Fibroblast of peridontal ligament (primary cell): ENCODE data around the gene PTCD1.
"Not testable (repeated sequence)": the region's sequence is repeated elsewhere in the genome, so short reads cannot be mapped to it uniquely, and the experiment has no call there.

Experiments
- DNase-seq: peaks from one replicate; pipeline ENCODE4 v3.0.0-alpha.2; 2010; ENCODE audit errors: extremely low read depth

PTCD1 gene

DNA sequence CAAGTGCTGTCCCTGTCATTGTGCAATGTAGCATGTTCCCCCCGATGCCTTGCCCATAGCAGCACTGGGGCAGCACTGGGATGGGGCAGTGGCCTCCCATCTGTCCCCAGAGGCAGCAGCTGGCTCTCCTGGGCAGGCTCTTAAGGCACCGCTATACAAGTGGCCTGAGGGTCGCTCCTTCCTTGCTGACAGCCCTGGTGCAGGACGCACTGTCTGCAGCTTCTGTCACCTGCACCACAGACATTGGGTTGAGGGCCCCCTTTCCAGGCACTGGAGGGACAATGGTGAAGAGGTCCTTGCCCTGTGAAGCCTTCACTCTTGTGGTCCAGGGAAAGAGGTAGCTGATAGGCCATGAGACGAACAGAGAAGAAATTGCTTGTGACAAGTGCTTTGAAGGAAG, 10.7 kb upstream of the PTCD1 start:
- DNase-seq, result no peak

- DNase-seq, result no peak
Measured at GRCh38 chr7:99448855-99449254, 10.3 kb upstream of the PTCD1 start.

DNA sequence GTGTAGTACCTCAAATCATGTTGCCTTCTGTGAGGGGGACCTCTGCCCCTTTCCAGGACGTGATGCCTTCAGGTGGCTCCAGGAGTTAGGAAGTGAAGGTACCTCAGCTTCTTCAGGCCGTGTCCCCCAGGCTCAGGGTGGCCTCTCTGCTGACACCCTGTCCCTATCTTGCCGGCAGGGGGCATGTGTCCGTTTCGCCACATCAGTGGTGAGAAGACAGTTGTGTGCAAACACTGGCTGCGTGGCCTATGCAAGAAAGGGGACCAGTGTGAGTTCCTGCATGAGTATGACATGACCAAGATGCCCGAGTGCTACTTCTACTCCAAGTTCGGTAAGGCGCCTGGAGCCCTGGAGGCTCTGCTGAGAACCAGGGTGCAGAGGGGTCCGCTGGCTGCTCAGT, 9.3 kb upstream of the PTCD1 start:
- no peak for DNase-seq

DNA sequence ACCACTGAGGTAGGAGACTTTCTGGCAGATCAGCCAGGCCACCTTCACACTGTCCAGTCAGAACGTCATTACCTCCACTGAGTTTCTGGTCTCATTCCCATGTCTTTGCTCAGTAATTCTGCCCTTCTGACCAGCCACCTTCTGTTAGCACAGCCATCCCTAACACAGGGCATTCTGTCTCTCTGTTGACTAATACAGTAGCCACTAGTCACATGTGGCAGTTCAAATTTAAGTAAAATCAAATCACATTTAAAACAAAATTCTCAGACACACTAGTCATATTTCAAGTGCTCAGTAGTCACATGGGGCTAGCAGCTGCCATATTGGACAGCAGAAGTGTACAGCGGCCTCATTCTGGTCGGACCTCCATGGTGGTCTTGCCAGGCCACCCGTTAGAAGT, 7.5 kb upstream of the PTCD1 start:
- DNase-seq, result no peak

DNA sequence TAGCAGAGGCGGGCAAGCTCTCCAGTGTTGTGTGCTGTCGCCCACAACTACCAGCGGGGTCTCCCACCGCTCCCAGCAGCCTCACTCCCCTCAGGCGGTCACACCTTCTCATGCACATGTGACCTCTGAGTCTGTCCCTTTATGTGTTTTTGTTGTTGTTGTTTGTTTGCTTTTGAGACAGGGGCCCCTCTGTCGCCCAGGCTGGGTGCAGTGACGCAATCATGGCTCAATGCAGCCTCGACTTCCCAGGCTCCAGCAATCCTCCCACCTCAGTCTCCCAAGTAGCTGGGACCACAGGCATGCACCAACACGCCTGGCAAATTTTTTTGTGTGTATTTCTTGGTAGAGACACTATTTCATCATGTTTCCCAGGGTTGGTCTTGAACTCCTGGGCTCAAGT, 1.6 kb upstream of the PTCD1 start:
- peak; percentile 41 for DNase-seq

DNA sequence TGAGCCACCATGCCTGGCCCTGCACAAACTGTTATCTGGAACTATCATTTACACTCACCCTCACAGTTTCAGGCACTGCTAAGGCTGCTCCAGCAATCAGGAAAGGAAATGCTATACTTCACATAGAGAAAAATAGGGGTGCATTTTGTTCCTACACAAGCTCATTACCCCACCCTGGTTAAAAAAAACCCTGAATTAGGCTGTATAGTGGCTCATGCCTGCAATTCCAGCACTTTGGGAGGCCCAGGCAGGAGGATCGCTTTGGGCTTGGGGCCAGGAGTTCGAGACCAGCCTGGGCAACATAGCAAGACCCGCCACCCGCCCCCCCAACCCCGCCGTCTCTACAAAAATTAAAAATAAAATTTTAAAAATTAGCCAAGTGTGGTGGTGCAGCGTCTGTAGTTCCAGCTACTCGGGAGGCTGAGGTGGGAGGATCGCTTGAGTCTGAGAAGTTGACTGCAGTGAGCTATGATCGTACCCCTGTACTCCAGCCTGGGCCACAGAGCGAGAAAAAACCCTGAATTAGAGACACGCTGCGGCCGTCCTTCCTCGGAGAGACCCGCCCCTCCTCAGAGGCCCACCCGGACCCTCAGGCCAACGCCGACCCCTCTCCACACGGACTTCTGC, 539 bp downstream of the PTCD1 start:
- DNase-seq, result no peak

DNA sequence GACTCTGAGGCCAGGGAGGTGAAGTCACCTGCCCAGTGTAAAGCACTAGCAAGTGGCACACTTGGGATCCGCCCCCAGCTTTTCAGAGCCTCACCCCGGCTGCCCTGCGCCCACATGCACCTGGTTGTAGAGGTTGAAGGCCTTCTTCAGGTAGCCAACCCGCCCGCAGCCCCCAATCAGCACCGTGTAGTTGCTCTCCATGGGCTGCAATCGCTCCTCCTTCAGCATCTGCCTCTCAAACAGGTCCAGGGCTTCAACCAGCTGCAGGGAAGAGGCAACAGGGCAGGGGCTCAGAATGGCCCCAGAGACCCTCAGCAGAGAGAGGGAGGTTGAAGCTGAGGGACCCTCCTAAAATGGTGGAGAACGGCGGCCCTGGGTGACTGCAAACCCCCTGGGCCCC, 5.4 kb downstream of the PTCD1 start:
- no peak for DNase-seq

- not testable (repeated sequence) for DNase-seq
Measured at GRCh38 chr7:99431756-99432540, 6.7 kb downstream of the PTCD1 start.

- no peak for DNase-seq
Measured at GRCh38 chr7:99429756-99430155, 8.8 kb downstream of the PTCD1 start.

DNA sequence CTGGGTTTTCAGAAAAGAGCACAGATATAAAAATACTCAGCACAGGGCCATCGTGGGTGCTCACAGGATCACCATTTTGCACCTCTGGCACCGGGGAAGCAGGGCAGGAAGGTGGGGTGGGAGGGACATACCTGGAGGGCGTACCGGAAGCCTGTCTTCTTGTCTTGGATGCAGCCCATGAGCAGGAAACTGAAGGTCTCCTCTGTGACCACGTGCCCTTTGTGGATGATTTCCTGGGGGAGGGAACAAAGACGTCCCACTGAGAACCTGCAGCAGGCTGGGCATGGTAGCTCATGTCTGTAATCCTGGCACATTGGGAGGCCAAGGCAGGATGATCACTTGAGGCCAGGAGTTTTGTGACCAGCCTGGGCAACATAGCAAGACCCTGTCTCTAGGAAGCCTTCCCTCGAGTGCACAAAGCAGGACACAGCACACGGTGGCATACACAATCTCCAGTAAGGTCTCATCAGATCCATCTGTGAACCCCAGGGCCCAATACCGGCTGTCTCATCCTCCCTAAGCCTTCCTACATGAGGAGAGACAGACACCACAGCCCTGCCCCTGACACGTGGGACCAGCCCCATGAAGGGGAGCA, 9.5 kb downstream of the PTCD1 start:
- no peak for DNase-seq

- DNase-seq, result no peak
Measured at GRCh38 chr7:99424932-99425730, 13.5 kb downstream of the PTCD1 start.

DNA sequence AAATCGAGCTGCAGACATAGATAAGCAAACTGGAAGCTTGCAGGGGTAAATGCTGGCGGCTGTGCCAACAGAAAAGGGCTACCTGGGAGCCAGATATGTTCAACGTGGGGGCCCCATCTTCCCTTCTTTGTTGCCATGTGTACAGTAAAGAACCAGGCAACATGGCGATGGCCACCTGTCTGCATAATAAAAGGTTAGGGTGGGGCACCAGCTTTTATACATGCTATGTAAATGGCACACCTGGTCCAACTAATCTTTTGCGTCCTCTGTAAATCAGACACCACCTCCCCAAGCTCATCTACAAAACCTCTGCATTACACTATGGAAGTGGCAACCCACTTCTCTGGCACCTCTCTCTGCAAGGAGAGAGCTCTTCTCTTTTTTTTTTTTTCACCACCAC, 16.0 kb downstream of the PTCD1 start:
- no peak for DNase-seq

- no peak for DNase-seq
Measured at GRCh38 chr7:99422186-99422585, 16.4 kb downstream of the PTCD1 start.

DNA sequence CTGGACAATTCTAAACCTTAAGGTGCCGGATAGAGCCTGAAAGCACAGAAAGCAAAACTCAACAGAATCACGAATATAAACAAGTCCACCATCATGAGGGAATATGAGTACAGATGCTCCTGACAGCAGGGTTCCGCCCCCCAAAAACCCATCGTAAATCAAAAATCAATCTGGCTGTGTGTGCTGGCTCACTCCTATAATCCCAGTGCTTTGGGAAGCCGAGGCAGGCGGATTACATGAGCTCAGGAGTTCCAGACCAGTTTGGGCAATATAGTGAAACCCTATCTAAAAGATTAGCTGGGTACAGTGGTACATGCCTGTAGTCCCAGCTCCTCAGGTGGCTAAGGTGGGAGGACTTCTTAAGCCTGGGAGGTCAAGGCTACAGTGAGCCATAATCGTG, 17.6 kb downstream of the PTCD1 start:
- DNase-seq, result no peak

GRCh38 chr7:99420213-99420612, 18.4 kb downstream of the PTCD1 start:
- DNase-seq, result no peak

- no peak for DNase-seq
Measured at GRCh38 chr7:99419323-99420021, 19.1 kb downstream of the PTCD1 start.

GRCh38 chr7:99418260-99418659, 20.3 kb downstream of the PTCD1 start:
- DNase-seq, result no peak

- peak; percentile 69 for DNase-seq
Measured at GRCh38 chr7:99415513-99416127, 23.0 kb downstream of the PTCD1 start.

- no peak for DNase-seq
Measured at GRCh38 chr7:99410635-99411034, 28.0 kb downstream of the PTCD1 start.

- DNase-seq, result no peak
Measured at GRCh38 chr7:99409806-99410205, 28.8 kb downstream of the PTCD1 start.

DNA sequence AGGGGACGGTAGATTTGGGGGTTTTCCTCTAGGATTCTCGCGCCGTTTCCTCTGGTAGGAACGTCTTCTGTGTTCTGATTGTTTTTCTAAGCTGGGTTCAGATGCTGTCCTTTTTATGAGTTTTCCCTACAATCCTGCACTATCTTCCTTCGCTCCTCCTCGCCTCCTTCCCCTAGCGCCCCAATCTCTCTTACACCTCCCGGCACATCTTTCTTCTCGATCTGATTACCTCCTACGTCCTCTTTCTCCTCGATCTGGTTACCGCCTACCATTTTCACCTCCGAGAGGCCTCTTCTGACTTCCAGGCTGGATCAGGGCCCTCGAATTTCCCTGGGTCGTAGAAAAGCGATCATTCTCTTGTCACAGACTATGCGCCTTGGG, 29.4 kb downstream of the PTCD1 start:
- no peak for DNase-seq
